Lung (tissue), 12 donors: Measurements from ENCODE around the gene BIN2. TPM values are rescaled to one million over a fixed set of nuclear protein-coding genes. Genes with fewer than 3 reads are reported as not detected.

Experiments used
- ATAC-seq: fragments of 200-7000 bp; cut with Tn5 transposase; one replicate; pipeline ENCODE4 v1.9.1; 2020; ENCODE audit warnings: moderate number of reproducible peaks; ENCODE audit not compliant: insufficient read depth, low FRiP score
- DNase-seq, 3 donors: peaks; one replicate each; pipeline ENCODE4 v3.0.0-alpha.2; 2013 to 2017
- H3K27ac ChIP-seq, 2 donors: one replicate each; pipeline ENCODE4 v1.5.1; 2013; ENCODE audit warnings: mild to moderate bottlenecking in 2 of 2, moderate library complexity in 2 of 2, control low read depth in 1 of 2, inconsistent platforms in 1 of 2, low read depth in 1 of 2, low read length in 1 of 2
- H3K27me3 ChIP-seq, 3 donors: one replicate each; pipeline ENCODE4 v1.5.1; 2013; ENCODE audit warnings: low read length in 2 of 3; ENCODE audit not compliant: control insufficient read depth in 3 of 3, insufficient read depth in 3 of 3
- H3K36me3 ChIP-seq, 4 donors: one replicate each; pipeline ENCODE4 v1.5.1; 2013; ENCODE audit warnings: low read length in 4 of 4, mild to moderate bottlenecking in 1 of 4, moderate library complexity in 1 of 4; ENCODE audit not compliant: control insufficient read depth in 4 of 4, insufficient read depth in 4 of 4
- H3K4me1 ChIP-seq, 5 donors: one replicate each; pipeline ENCODE4 v1.5.1; 2013; ENCODE audit warnings: low read length in 5 of 5, mild to moderate bottlenecking in 2 of 5, moderate library complexity in 1 of 5; ENCODE audit not compliant: control insufficient read depth in 5 of 5, insufficient read depth in 5 of 5
- H3K4me3 ChIP-seq: one replicate; pipeline ENCODE4 v1.5.1; 2013; ENCODE audit warnings: mild to moderate bottlenecking, control low read depth, moderate library complexity
- H3K9ac ChIP-seq, 2 donors: one replicate each; pipeline ENCODE4 v1.5.1; 2013; ENCODE audit warnings: low read length in 2 of 2, control low read depth in 1 of 2; ENCODE audit not compliant: insufficient read depth in 1 of 2
- H3K9me3 ChIP-seq, 4 donors: one replicate each; pipeline ENCODE4 v1.5.1; 2013; ENCODE audit warnings: low read length in 3 of 4, mild to moderate bottlenecking in 1 of 4, moderate library complexity in 1 of 4; ENCODE audit not compliant: control insufficient read depth in 4 of 4, insufficient read depth in 3 of 4
- CTCF ChIP-seq: IDR thresholded peaks from 2 replicates; pipeline ENCODE4 v1.5.1; 2012; ENCODE audit warnings: mild to moderate bottlenecking; ENCODE audit errors: control extremely low read depth, extremely low read depth
- WGBS, 2 donors: extraction: QIAGEN DNeasy Blood & Tissue Kit; methylation state at CpG; one replicate each; pipeline ENCODE4 v1.1.7; 2013; 5-methylcytosine and 5-hydroxymethylcytosine counted together
- polyA plus RNA-seq, 2 donors: library from polyadenylated mRNA; stranded (reverse); fragments of 200-250 nt; gene quantifications; one replicate each; pipeline ENCODE4 v1.2.1, GENCODE V29; 2013
- total RNA-seq, 2 donors: library from RNA; depleted of rRNA in 1 of 2; stranded (reverse); fragments of >200 nt in 1 of 2; gene quantifications; one replicate each; pipeline ENCODE4 v1.2.1, GENCODE V29; 2014 to 2021
- donor health status: control.
- donor health status: control.
- donor health status: Bipolar disorder and iron deficiency.
- donor health status: healthy.
- donor health status: DM: yes; HTN: yes; CAD: no.

Gene BIN2
- total and polyA plus RNA-seq, 4 donors: 12.0 to 54.5 (median 18.1) TPM

GRCh38 chr12:51360315-51360714 is 36.3 kb upstream of the BIN2 start:
- H3K9me3 ChIP-seq: peaks cover 0 to 4% (median 0%) of the 10 kb centered on the region in 4 donors
- no peaks in the 10 kb centered on the region for H3K27me3 ChIP-seq
- no peaks in the 10 kb centered on the region for H3K4me1 ChIP-seq
- H3K36me3 ChIP-seq: no peaks in the 10 kb centered on the region
- no peak for TF ChIP-seq CTCF
- H3K9ac ChIP-seq: no peak overlapping the region
- DNase-seq: no peak
- H3K27ac ChIP-seq: no peak overlapping the region
- WGBS, 2 donors: 83 to 91% methylated on average over 2 of the region's 2 CpGs
- no peak overlapping the region for H3K4me3 ChIP-seq
- no peak for ATAC-seq

DNA sequence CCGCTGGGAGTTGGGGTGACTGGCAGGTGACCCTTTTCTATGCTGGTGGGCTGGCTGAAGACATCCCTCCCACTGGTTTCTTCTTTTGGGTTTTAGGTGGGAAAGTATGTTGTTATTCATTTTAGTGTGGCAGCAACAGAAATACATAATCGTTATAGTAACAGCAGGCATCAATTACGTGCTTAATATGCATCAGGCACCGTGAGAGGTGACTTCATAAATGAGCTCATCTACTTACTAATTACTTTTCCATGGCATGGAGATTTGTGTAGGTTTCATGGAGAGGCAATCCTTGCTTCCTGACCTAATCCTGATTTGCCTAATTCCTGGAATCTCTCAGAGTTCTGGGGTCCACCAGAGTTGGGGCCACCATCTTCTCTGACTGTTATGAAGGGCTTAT is 35.9 kb upstream of the BIN2 start:
- Histone ChIP-seq H3K4me3 (no peak overlapping the region), H3K27me3 (no peaks in the 10 kb centered on the region), H3K4me1 (no peaks in the 10 kb centered on the region), H3K27ac (no peak overlapping the region), H3K36me3 (no peaks in the 10 kb centered on the region), H3K9me3 (peaks cover 0 to 4% (median 0%) of the 10 kb centered on the region in 4 donors), H3K9ac (no peak overlapping the region)
- no peak for TF ChIP-seq CTCF
- WGBS, 2 donors: 94% methylated on average over 4 of the region's 4 CpGs
- ATAC-seq (no peak), DNase-seq (no peak)

- Histone ChIP-seq H3K27ac (no peak overlapping the region), H3K27me3 (no peaks in the 10 kb centered on the region), H3K4me1 (no peaks in the 10 kb centered on the region), H3K4me3 (no peak overlapping the region), H3K9me3 (peaks cover 0 to 4% (median 0%) of the 10 kb centered on the region in 4 donors), H3K9ac (no peak overlapping the region), H3K36me3 (no peaks in the 10 kb centered on the region)
- no peak for TF ChIP-seq CTCF
- WGBS, 2 donors: 94 to 97% methylated on average over 8 of the region's 8 CpGs
- DNase-seq: no peak
- ATAC-seq: no peak
Measured at GRCh38 chr12:51358496-51358895, 34.5 kb upstream of the BIN2 start.

GRCh38 chr12:51357374-51358047 is 33.5 kb upstream of the BIN2 start:
- H3K27ac ChIP-seq: no peak overlapping the region
- H3K9ac ChIP-seq: no peak overlapping the region
- H3K4me3 ChIP-seq: no peak overlapping the region
- peaks cover 0 to 4% (median 0%) of the 10 kb centered on the region in 4 donors for H3K9me3 ChIP-seq
- WGBS, 2 donors: 71 to 77% methylated on average over 10 of the region's 10 CpGs
- H3K27me3 ChIP-seq: no peaks in the 10 kb centered on the region
- H3K4me1 ChIP-seq: no peaks in the 10 kb centered on the region
- DNase-seq: no peak
- ATAC-seq: no peak
- TF ChIP-seq CTCF: no peak
- H3K36me3 ChIP-seq: no peaks in the 10 kb centered on the region
